Astrocyte of the hippocampus (primary cell): ENCODE measurements around the gene RANBP10.
"Not testable (repeated sequence)": the region's sequence is repeated elsewhere in the genome, so short reads cannot be mapped to it uniquely, and the experiment has no call there.

ENCODE experiments used
- DNase-seq: peaks from one replicate; pipeline ENCODE4 v3.0.0; 2011; ENCODE audit warnings: low read depth, low spot score

RANBP10 gene

GRCh38 chr16:67714522-67714921 lies 91.8 kb downstream of the RANBP10 start:
- no peak for DNase-seq

GRCh38 chr16:67713647-67714273 lies 92.6 kb downstream of the RANBP10 start:
- no peak for DNase-seq

DNA sequence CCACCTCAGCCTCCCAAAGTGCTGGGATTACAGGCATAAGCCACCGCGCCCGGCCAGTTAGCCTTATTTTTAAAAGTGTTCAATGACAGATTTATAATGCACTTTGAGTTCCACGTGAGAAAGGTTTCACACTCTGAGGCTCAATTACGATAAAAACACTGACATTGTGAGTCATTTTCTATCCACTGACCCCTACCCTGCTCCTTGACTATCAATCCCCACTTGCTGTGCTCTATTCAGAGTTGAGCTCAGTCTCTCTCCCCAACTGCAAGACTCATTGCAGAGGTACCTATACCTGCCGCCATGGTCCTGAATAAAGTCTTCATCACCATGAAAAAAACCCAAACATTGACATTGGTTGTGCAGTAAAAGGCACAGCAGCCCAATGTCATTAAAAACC lies 95.8 kb downstream of the RANBP10 start:
- no peak for DNase-seq

- DNase-seq: no peak
These were observed 97.3 kb downstream of the RANBP10 start for GRCh38 chr16:67709050-67709449.

GRCh38 chr16:67708368-67708771 lies 98.0 kb downstream of the RANBP10 start:
- no peak for DNase-seq

DNA sequence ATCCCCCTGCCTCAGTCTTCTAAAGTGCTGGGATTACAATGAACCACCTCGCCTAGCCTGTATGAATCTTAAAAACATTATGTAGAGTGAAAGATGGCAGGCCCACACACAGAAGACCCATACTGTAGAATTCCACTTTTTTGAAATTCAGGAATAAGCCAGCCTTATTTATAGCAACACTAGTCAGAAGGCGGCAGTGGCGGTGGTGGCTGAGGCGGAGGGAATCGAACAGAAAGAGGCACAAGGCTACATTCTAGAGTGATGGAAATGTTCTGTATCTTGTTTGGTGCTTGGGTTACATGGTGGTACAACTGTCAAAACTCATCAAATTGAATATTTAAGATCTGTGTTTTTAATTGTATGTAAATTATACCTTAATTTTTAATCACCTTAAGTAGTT lies 98.6 kb downstream of the RANBP10 start:
- no peak for DNase-seq

GRCh38 chr16:67707210-67707609 lies 99.2 kb downstream of the RANBP10 start:
- DNase-seq: no peak

DNA sequence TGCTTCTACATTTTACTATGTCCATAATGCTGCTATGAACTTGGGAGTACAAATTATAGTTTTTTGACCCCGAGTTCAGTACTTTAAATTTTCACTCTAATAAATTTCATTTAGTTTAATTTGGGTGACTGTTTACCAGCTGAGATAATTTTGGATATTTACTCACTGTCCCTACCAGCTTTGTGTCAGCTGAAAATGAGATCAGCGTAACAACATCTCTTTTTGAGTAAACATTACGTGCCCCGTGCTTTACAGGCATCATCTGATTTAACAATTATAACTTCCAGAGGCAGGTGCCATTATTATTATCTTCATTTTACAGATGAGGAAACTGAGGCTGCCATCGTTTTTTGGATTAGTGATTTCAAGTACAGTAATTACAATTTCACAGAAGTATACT lies 102.2 kb downstream of the RANBP10 start:
- DNase-seq: no peak

DNA sequence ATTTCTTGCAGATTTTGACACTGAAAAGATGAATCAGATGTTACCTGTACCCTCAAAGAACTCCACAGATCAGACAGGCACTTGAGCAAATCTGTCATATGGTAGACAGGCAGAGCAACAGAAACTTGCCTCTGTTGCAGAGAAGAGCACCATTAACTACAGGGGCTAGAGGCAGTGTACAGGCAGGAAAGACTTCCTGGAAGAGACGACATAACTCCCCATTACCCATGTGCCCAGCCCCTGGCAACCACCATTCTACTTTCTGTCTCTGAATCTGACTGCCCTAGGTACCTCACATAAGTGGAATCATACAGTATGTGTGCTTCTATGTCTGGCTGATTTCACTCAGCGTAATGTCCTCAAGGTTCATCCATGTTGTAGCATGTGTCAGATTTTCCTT lies 102.7 kb downstream of the RANBP10 start:
- no peak for DNase-seq

DNA sequence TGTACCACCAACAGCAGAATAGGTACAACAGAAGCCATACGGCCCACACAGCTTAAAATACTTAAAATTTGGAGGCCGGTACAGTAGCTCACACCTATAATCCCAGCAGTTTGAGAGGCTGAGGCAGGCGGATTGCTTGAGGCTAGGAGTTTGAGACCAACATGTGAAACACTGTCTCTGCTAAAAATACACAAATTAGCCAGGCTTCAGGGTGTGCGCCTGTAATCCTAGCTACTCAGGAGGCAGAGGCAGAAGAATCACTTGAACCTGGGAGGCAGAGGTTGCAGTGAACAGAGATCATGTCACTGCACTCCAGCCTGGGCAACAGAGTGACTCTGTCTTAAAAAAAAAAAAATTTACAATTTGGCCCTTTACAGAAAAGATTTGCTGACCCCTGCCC lies 104.2 kb downstream of the RANBP10 start:
- no peak for DNase-seq

GRCh38 chr16:67701420-67701819 lies 104.9 kb downstream of the RANBP10 start:
- DNase-seq: no peak

DNA sequence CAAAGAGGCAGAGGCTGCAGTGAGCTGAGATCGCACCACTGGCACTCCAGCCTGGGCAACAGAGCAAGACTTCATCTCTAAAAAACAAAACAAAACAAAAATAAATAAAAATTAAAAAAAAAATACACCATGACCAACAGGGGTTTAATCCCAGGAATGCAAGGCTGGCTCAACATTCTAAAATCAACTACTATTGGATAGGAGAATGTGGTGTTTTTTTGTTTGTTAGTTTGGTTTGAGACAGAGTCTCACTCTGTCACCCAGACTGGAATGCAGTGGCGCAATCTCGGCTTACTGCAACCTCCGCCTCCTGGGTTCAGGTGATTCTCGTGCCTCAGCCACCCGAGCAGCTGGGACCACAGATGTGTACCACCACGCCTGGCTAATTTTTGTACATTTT lies 107.1 kb downstream of the RANBP10 start:
- DNase-seq: no peak

- no peak for DNase-seq
These were observed 108.8 kb downstream of the RANBP10 start for GRCh38 chr16:67697422-67698185.

DNA sequence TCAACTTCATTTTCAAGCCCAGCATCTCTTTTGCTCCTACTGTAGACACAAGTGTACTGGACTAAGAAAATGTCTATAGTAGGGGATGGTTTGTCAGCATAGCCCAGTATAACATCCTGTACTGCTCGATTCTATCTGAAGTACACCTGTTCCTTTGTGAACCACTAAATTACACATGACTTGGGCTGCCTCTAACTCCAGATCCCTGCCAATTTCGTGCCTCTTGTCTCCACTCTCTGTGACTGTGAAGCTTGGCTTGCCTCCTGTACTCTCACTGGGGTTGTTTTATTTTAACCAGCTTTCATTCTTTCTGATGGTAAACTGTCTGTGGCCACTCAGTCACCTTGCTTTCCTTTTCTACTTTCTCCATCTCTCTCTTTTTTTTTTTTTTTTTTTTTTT lies 111.7 kb downstream of the RANBP10 start:
- DNase-seq: no peak

GRCh38 chr16:67693517-67694285 lies 112.7 kb downstream of the RANBP10 start:
- DNase-seq: not testable (repeated sequence)

DNA sequence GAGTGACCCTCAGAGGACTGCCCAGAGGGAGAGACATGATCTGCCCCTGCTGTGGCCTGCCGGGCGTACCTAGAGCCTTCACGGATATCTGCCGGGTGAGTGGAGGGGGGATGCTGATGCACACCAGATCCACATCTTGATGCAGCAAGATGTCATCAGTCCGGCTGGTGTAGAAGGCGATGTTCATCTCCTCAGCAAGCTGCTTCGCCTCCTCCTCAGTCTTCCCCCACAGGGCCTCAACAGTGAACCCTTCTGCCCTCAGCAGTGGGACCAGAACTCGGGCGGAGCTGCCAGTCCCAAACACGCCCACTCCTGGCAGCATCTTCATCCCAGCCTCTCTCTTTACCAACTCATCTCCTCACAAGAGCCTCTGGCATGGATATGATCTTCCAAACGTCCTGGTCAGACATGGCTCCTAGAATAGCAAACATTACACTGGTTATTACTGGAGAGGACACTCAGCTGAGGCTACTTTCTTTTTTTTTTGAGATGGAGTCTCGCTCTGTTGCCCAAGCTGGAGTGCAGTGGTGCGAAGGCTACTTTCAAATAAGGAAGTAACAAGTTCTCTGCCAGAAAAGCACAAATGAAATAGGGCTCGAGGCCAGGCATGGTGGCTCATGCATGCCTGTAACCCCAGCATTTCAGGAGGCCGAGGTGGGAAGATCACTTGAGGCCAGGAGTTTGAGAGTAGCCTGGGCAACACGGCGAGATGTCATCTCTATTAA lies 120.8 kb downstream of the RANBP10 start:
- no peak for DNase-seq

- DNase-seq: no peak
These were observed 122.6 kb downstream of the RANBP10 start for GRCh38 chr16:67683767-67684166.

- DNase-seq: no peak
These were observed 126.1 kb downstream of the RANBP10 start for GRCh38 chr16:67679935-67680897.

GRCh38 chr16:67678354-67679023 lies 127.9 kb downstream of the RANBP10 start:
- no peak for DNase-seq

DNA sequence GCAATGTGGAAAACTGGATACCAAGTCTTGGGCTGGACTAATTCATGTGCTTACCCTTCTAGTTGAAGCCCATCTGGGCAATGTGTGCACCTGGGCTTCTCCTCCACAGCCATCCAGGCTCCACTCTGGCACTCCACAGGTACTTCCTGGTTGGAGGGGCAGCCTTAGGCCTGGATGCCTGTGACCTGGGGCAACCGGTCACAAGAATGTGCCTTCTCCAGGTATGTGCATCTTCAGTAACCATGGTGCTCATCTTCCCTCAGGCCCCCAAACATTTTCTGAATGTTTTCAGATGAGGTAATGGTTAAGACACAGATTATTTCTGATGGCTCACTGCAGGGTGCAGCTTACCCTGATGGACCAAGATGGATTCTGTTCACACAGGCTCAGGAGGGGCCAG lies 128.6 kb downstream of the RANBP10 start:
- DNase-seq: no peak
